HG03108 (cell line): ENCODE data around the gene UCHL5.
A peak's percentile ranks its signal among the peaks of the same experiment; 100 is the strongest.

Source experiments
- ATAC-seq: cut with Tn5 transposase; IDR thresholded peaks from one replicate; pipeline ENCODE4 v1.9.1; 2021; ENCODE audit warnings: moderate library complexity; ENCODE audit not compliant: unreplicated experiment

The UCHL5 gene

DNA sequence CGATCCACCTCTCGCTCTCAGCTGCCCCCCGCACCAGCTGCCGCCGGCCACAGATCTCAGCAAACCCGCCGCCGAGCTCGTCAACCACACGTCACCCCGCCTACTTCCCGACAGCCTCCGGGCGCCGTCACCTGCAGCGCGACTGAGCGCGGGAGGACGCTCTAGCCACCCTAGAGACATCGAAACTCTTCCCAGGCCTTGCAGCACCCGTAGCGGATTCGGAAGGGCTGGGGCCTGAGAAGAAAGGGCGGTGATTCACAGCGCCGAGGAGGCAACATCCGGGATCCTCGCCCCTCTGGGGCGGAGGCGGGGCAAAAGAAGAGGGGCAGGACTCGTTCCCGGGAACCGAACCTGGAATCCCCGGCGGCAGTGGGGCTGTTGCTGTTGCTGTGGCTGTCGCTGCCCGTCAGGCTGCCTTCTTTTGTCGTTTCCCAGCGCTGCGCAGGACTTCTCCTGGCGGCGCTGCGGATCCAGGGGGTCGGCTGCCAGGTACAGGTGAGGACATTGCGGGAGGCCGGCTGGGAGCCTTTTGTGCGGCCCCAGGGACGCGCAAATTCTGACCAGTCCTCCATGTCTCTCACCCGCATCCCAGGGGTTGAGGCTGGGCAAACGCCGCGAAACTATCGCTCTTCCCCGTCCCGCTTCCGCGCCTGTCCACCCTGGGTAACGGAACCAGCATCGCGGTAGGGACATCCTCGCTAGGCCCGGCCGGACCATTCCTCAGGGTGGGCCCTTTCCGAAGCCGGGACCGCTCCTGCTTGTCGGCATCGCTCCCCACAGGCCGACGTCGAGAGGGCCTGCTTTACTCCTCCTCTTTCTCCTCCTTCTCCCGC is at the start of gene UCHL5, which contains the start of gene RO60:
TSS of gene UCHL5 (minus strand) at position 79 of the 833 bp plus-strand sequence. CDS start 100 bp downstream, outside the sequence.
TSS of gene RO60 (plus strand) at position 331 of the 833 bp plus-strand sequence. CDS start 9,443 bp downstream, outside the sequence.
- peak; percentile 97 for ATAC-seq

DNA sequence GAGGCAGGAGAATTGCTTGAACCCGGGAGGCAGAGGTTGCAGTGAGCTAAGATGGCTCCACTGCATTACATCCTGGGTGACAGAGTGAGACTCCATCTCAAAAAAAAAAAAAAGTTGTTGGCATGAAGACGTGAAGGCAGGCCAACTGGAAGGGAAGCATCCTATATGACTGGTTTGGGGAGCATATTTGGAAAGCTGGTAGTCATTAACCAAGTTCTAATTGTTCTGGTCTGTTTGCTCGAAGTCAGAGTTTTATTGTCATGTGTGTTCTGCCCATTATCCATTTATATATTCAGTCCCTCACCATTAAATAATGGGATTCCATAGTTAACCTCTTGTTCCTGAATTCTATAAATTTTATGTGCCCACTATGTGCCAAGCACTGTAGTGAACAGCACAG is 49.3 kb upstream of the UCHL5 start:
- ATAC-seq = no peak

DNA sequence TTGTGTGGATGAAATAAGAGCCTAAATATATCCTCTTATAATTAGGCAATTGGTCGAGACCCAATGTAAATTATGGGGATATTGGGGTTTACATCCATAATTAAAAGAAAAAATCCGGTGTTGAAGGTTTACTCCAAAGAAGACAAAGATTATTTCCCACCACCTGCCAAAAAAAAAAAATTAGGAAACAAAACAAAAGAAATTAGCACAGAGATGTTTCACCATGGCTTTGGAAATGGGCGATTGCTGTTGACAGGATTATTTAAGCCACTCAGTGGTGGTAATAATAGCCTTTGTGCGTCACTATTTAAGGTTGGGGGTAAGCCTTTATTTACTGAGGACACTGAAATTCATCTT is 46.6 kb upstream of the UCHL5 start:
- no peak for ATAC-seq

DNA sequence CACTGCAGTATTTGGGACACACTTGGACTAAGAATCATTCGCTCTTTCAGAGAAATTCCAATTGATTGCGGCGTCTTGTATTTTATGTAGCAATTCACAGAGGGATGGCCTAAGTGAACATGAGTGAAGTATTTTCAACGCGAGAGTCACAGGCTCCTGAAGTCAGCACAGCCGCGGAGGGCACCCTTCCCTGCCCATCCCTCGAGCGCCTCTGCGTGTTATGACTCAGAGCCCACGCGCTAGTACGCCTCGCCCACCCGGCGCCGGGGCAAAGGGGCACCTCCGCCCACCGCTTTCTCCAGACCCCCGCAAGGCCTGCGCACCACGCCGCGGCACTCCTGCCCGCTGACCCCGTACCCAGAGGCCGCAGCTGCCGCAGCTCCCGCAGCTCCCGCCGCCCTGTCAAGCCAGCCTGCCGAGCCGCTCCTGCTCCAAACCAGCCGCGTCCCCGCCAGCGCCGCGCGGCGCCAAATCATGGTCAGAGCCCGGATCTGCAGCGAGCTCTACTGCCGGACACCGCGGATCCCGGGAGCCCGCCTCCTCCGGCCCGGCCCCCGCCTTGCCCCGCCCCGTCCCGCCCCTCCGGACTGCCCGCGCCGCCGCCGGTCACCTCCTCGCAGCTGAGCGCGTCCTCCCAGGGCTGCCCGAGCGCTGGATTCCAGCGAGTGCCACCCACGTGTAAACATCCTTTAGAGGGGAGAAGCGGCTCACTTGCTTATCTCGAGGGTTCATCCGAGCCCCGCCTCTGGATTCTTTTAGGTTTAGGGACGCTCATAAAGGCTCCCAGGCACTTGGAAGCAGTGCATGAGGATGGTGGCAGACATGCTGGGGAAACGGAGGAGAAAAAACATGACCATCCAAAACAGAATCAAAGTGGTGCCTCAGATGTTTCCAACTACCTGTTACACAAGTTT is 46.0 kb upstream of the UCHL5 start, which contains the start of gene GLRX2:
TSS of gene GLRX2 (minus strand) at position 508 of the 914 bp plus-strand sequence. CDS start at position 476, 32 bp downstream.
- ATAC-seq = peak; percentile 89

DNA sequence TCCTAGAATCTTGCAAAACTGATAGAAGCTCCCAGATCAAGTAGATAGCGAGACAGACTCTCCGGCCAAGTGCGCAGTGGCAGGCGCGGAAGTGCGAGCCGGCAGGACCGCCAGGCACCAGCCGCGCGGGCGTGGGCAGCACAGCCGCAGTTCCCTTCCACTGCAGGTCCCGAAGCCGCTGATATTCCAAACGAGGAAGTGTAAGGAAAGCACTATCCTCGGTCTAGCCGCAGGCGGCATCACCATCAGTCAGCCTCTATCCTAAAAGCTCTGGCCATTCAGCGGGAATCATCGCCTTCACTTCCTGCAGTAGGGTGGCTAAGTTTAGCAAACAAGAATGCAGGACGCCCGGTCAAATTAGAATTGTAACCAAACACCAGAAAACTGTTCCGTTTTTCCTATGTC is 45.3 kb upstream of the UCHL5 start:
- ATAC-seq = peak; percentile 31

GRCh38 chr1:193103759-193104501 is 44.8 kb upstream of the UCHL5 start:
- ATAC-seq = peak; percentile 0

GRCh38 chr1:193102662-193103061 is 43.5 kb upstream of the UCHL5 start:
- no peak for ATAC-seq

GRCh38 chr1:193094112-193094511 is 35.0 kb upstream of the UCHL5 start:
- ATAC-seq = no peak

GRCh38 chr1:193090865-193091264 is 31.7 kb upstream of the UCHL5 start:
- ATAC-seq = no peak

DNA sequence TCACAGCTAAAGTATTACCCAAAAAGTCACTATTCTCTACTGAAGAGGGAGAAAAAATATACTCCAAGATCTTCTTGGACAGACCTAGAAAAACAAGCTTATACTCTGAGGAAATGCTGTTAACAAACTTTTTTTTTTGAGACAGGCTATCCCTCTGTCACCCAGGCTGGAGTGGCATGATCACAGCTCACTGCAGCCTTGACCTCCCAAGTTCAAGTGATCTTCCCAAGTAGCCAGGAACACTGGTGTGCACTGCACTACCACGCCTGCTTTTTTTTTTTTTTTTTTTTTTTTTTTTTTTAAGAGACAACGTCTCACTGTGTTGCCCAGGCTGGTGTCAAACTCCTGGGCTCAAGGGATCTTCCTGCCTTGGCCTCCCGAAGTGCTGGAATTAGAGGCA is 28.7 kb upstream of the UCHL5 start:
- no peak for ATAC-seq

- no peak for ATAC-seq
These were observed 27.2 kb upstream of the UCHL5 start for GRCh38 chr1:193086342-193086741.

GRCh38 chr1:193085263-193085662 is 26.1 kb upstream of the UCHL5 start:
- ATAC-seq = no peak

GRCh38 chr1:193083365-193084088 is 24.4 kb upstream of the UCHL5 start:
- peak; percentile 92 for ATAC-seq

- ATAC-seq = no peak
These were observed 20.0 kb upstream of the UCHL5 start for GRCh38 chr1:193079187-193079586.

DNA sequence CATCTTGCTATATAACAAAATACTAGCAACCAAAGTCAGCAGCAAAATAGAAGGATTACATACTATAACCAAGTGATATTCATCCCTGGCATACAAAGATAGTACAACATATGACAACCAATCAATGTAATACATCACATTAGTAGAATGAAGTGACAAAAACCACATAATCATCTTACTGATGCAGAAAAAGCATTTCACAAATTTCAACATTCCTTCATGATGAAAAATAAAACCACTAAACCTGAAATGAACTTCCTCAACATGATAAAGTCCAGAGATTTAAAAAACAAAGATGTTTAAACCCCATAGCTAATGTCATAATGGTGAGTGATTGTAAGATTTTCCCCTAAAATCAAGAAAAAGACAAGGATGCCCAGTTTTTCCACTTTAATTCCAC is 18.8 kb upstream of the UCHL5 start:
- no peak for ATAC-seq

- ATAC-seq = peak; percentile 51
These were observed 11.8 kb upstream of the UCHL5 start for GRCh38 chr1:193070942-193071341.

GRCh38 chr1:193070386-193070753 is 11.2 kb upstream of the UCHL5 start:
- no peak for ATAC-seq

GRCh38 chr1:193069748-193070385 is 10.7 kb upstream of the UCHL5 start:
- no peak for ATAC-seq

GRCh38 chr1:193068013-193068412 is 8.9 kb upstream of the UCHL5 start:
- no peak for ATAC-seq

DNA sequence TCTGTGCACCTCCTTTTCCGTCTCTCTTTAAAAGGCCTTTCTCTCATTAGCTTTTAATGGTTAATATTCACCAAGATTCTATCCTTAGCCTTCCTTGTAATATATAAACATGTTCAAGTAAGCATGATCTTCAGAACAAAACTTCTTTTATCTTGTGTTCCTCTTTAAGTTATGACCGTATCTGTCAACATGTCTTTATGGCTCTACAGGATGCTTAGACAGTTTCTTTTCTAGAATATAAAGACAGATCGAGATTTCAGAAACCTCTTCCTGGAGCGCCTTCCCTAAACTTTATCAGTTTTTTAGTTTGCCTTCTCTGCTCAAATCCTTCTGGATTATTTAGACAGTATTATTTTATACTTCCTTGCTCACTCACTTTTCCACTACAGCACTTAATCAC is 7.4 kb upstream of the UCHL5 start:
- ATAC-seq = no peak
